SK-N-SH (cell line): Measurements from ENCODE around the gene FSD1.

ENCODE experiments used
- CTCF ChIP-seq: fragments of 200-600 bp; sonication (generic); IDR thresholded peaks from 2 replicates; pipeline ENCODE4 v1.6.1; 2017; ENCODE audit warnings: antibody characterized with exemption, mild to moderate bottlenecking, moderate library complexity
- GABPA ChIP-seq: IDR thresholded peaks from 2 replicates; pipeline ENCODE4 v1.4.0; 2012; ENCODE audit warnings: low read depth, mild to moderate bottlenecking
- RAD21 ChIP-seq: IDR thresholded peaks from 2 replicates; pipeline ENCODE4 v1.6.1; 2012; ENCODE audit warnings: mild to moderate bottlenecking, low read length
- SMC3 ChIP-seq: IDR thresholded peaks from 2 replicates; pipeline ENCODE4 v1.6.1; 2012; ENCODE audit warnings: low read depth, low read length, improper control_type of control experiment
- TAF1 ChIP-seq: IDR thresholded peaks from 2 replicates; pipeline ENCODE4 v1.6.1; 2012; ENCODE audit warnings: low read depth, mild to moderate bottlenecking, low read length, moderate library complexity, borderline replicate concordance
- TF ChIP-seq, protein P1 (sequence below): IDR thresholded peaks from 2 replicates; pipeline ENCODE4 v1.6.1; 2012; ENCODE audit warnings: mild to moderate bottlenecking, low read depth, low read length, moderate library complexity

DNA sequence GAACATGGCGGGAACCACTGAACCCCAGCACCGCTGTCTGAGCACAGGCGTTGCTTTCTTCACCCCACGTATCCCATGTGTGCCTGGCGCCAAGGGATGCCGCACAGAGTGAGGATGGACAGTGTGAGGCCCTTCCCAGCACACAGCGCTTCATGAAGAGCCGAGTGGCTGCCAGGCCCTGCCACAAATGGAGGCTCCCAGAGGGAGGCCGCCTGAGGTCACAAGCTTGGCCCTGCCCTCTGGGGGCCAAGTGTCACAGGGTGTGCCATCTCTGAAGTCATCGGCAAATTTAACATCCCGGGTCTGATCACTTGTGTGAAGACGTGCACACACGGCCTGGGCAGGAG is 63.4 kb downstream of the FSD1 start:
- TF ChIP-seq TAF1 (no peak), GABPA (no peak), CTCF (no peak), SMC3 (no peak), RAD21 (no peak)
- TF ChIP-seq, protein P1, sequence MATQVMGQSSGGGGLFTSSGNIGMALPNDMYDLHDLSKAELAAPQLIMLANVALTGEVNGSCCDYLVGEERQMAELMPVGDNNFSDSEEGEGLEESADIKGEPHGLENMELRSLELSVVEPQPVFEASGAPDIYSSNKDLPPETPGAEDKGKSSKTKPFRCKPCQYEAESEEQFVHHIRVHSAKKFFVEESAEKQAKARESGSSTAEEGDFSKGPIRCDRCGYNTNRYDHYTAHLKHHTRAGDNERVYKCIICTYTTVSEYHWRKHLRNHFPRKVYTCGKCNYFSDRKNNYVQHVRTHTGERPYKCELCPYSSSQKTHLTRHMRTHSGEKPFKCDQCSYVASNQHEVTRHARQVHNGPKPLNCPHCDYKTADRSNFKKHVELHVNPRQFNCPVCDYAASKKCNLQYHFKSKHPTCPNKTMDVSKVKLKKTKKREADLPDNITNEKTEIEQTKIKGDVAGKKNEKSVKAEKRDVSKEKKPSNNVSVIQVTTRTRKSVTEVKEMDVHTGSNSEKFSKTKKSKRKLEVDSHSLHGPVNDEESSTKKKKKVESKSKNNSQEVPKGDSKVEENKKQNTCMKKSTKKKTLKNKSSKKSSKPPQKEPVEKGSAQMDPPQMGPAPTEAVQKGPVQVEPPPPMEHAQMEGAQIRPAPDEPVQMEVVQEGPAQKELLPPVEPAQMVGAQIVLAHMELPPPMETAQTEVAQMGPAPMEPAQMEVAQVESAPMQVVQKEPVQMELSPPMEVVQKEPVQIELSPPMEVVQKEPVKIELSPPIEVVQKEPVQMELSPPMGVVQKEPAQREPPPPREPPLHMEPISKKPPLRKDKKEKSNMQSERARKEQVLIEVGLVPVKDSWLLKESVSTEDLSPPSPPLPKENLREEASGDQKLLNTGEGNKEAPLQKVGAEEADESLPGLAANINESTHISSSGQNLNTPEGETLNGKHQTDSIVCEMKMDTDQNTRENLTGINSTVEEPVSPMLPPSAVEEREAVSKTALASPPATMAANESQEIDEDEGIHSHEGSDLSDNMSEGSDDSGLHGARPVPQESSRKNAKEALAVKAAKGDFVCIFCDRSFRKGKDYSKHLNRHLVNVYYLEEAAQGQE, result no peak
